ENCODE data around the gene BRD8. TPM values are rescaled to one million over a fixed set of nuclear protein-coding genes. Genes with fewer than 3 reads are reported as not detected.

Gene BRD8
- total RNA-seq, 1 experiment from 2014 or later, result 80.8 TPM

- CTCF ChIA-PET, result no interaction called here
- Histone ChIP-seq H3K36me3 (ENCODE audit: control insufficient read depth in 1 of 2, insufficient read depth in 2 of 2, low read length in 2 of 2) (no peaks in the 10 kb centered on the region), H4K20me1 (ENCODE audit: insufficient read depth) (no peaks in the 10 kb centered on the region), H3K4me3 (replicated peaks in 1 of 2; ENCODE audit: low read depth in 1 of 2, low read length in 2 of 2) (no peak overlapping the region), H3K9me2 (ENCODE audit: insufficient read depth) (no peaks in the 10 kb centered on the region), H3K9me3 (ENCODE audit: control insufficient read depth in 1 of 2, insufficient read depth in 1 of 2, low read depth in 1 of 2, low read length in 2 of 2) (no peaks in the 10 kb centered on the region), H3K27ac (ENCODE audit: low read depth, low read length) (no peak overlapping the region), H3K9ac (ENCODE audit: low read length) (no peak overlapping the region), H3K27me3 (ENCODE audit: insufficient read depth, low read length) (no peaks in the 10 kb centered on the region), H2AFZ (ENCODE audit: low read depth, low read length, poor library complexity, severe bottlenecking) (no peak overlapping the region), H3K4me1 (ENCODE audit: control insufficient read depth in 1 of 2, insufficient read depth in 2 of 2, low read length in 2 of 2) (no peaks in the 10 kb centered on the region), H3K79me2 (ENCODE audit: insufficient read depth, low read length) (no peaks in the 10 kb centered on the region), H3K4me2 (ENCODE audit: low read length) (no peak overlapping the region)
- intact Hi-C loops (cut with micrococcal nuclease), result no loop called here
- no peak for ATAC-seq
- RAD21 ChIA-PET (ENCODE audit: low non-redundant PET in 1 of 2, low total read pairs in 2 of 2, uncharacterized antibody in 2 of 2, unreplicated experiment in 2 of 2), result no interaction called here
- no peak for DNase-seq (ENCODE audit: low read depth, low spot score)
- no TSS peak for BruUV-seq (replicated peaks)
- POLR2A ChIA-PET, result no interaction called here
- TF ChIP-seq EGR1 (IDR thresholded peaks at IDR 0.05; ENCODE audit: low read depth) (no peak), JUND (IDR thresholded peaks at IDR 0.05) (no peak), ATF3 (IDR thresholded peaks at IDR 0.05) (no peak), SP1 (IDR thresholded peaks at IDR 0.05; ENCODE audit: low read depth) (no peak)
These were observed 75.2 kb downstream of the BRD8 start for GRCh38 chr5:138103319-138103637.

GRCh38 chr5:138102454-138103318 is 75.7 kb downstream of the BRD8 start:
- no peaks in the 10 kb centered on the region for H3K36me3 ChIP-seq (ENCODE audit: control insufficient read depth in 1 of 2, insufficient read depth in 2 of 2, low read length in 2 of 2)
- H3K79me2 ChIP-seq (ENCODE audit: insufficient read depth, low read length), result no peaks in the 10 kb centered on the region
- no peak overlapping the region for H3K27ac ChIP-seq (ENCODE audit: low read depth, low read length)
- no peaks in the 10 kb centered on the region for H3K27me3 ChIP-seq (ENCODE audit: insufficient read depth, low read length)
- no peaks in the 10 kb centered on the region for H3K9me3 ChIP-seq (ENCODE audit: control insufficient read depth in 1 of 2, insufficient read depth in 1 of 2, low read depth in 1 of 2, low read length in 2 of 2)
- ChIA-PET CTCF (no interaction called here), POLR2A (no interaction called here), RAD21 (ENCODE audit: low non-redundant PET in 1 of 2, low total read pairs in 2 of 2, uncharacterized antibody in 2 of 2, unreplicated experiment in 2 of 2) (no interaction called here)
- no peak overlapping the region for H3K4me2 ChIP-seq (ENCODE audit: low read length)
- TF ChIP-seq ZFX (IDR thresholded peaks at IDR 0.05) (no peak), ZNF274 (IDR thresholded peaks at IDR 0.05; ENCODE audit: low read depth, low read length) (no peak), CTCF (IDR thresholded peaks at IDR 0.05 in 2 of 3, conservative IDR thresholded peaks at IDR 0.05 in 1 of 3; ENCODE audit: borderline replicate concordance in 1 of 3, insufficient read depth in 1 of 3, low read depth in 2 of 3, low read length in 2 of 3) (no peak), ELF1 (IDR thresholded peaks at IDR 0.05; ENCODE audit: borderline replicate concordance, low read depth) (no peak), JUND (IDR thresholded peaks at IDR 0.05) (no peak), EGR1 (IDR thresholded peaks at IDR 0.05; ENCODE audit: low read depth) (no peak), SRF (IDR thresholded peaks at IDR 0.05; ENCODE audit: low read depth) (no peak), CEBPB (IDR thresholded peaks at IDR 0.05; ENCODE audit: low read depth) (no peak), ATF3 (IDR thresholded peaks at IDR 0.05) (no peak), YY1 (IDR thresholded peaks at IDR 0.05; ENCODE audit: extremely low read depth, insufficient replicate concordance, low read depth, low read length) (no peak), EZH2phosphoT487 (IDR thresholded peaks at IDR 0.05; ENCODE audit: borderline replicate concordance) (no peak), POLR2A (IDR thresholded peaks at IDR 0.05; ENCODE audit: borderline replicate concordance, extremely low read depth, insufficient read depth, insufficient read length) (no peak), EZH2 (IDR thresholded peaks at IDR 0.05) (no peak)
- DNase-seq (ENCODE audit: low read depth, low spot score), result no peak
- no TSS peak for BruUV-seq (replicated peaks)
- H2AFZ ChIP-seq (ENCODE audit: low read depth, low read length, poor library complexity, severe bottlenecking), result no peak overlapping the region
- no peak overlapping the region for H3K9ac ChIP-seq (ENCODE audit: low read length)
- no peak overlapping the region for H3K4me3 ChIP-seq (replicated peaks in 1 of 2; ENCODE audit: low read depth in 1 of 2, low read length in 2 of 2)
- H4K20me1 ChIP-seq (ENCODE audit: insufficient read depth), result no peaks in the 10 kb centered on the region
- H3K4me1 ChIP-seq (ENCODE audit: control insufficient read depth in 1 of 2, insufficient read depth in 2 of 2, low read length in 2 of 2), result no peaks in the 10 kb centered on the region
- ATAC-seq, result no peak
- intact Hi-C loops (cut with micrococcal nuclease), result no loop called here
- H3K9me2 ChIP-seq (ENCODE audit: insufficient read depth), result no peaks in the 10 kb centered on the region
